GM19240 (cell line): ENCODE results near the gene ABR.

Source experiments
- DNase-seq: peaks from one replicate; pipeline ENCODE4 v3.0.0; 2011; ENCODE audit warnings: low spot score; ENCODE audit not compliant: insufficient read length

ABR gene

DNA sequence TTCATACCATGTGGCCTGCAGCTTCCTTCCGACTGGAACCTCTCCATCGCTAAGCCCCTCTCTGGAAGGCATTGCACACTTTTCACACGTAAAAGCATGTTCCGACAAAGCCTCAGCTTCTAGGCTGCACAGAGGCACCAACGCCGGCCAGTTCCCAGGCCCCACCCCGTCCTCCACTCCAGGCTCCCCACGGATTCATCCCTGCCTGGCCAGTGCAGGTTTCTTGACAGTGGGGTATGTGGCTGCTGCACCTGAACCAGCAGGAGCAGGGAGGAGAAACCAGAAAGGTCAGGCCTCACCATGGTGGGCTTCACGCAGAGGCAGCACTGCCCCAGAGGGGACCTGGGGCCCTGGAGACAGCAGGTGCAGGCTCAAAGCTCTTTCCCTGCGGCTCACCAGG lies 168.6 kb downstream of the ABR start:
- no peak for DNase-seq

- no peak for DNase-seq
These were observed 169.2 kb downstream of the ABR start for GRCh38 chr17:1010586-1010985.

- no peak for DNase-seq
These were observed 169.7 kb downstream of the ABR start for GRCh38 chr17:1010086-1010450.

GRCh38 chr17:1009229-1010085 lies 170.3 kb downstream of the ABR start:
- no peak for DNase-seq

- no peak for DNase-seq
These were observed 171.6 kb downstream of the ABR start for GRCh38 chr17:1008008-1008761.

DNA sequence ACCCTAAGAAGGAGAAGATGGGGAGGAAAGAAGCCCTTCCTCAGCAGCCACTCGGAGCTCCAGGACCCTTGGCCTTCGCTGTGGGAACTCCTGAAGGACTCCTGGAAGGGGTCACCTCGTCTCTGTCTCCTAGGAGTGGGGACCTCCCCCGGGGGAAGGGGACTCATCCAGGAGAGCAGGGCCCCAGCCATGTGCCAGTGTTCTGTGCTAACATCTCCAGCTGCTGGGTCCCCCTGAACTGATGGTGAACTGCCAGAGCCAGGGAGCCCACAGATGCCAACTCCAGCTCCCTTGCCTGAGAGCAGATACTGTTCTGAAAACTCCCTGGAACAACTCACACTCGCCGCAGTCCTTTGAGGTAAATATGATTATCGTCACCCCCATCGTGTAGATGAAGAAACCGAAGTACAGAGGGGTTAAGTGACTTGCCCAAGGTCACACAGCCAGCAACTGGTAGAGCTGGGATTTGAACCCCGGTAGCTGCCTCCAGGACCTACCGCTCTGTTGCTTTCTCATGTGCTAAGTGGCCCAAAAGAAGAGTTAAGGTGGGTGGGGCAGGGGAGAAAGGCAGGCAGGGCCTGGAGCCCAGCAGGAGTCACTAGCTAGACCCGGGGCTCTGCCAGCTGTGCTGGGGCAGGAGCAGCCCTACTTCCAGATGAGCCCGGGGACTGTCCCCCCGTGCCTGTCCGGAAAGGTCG lies 172.3 kb downstream of the ABR start:
- DNase-seq: no peak

- no peak for DNase-seq
These were observed 173.7 kb downstream of the ABR start for GRCh38 chr17:1006054-1006453.

- no peak for DNase-seq
These were observed 174.3 kb downstream of the ABR start for GRCh38 chr17:1005361-1005946.

- no peak for DNase-seq
These were observed 174.9 kb downstream of the ABR start for GRCh38 chr17:1004769-1005295.

DNA sequence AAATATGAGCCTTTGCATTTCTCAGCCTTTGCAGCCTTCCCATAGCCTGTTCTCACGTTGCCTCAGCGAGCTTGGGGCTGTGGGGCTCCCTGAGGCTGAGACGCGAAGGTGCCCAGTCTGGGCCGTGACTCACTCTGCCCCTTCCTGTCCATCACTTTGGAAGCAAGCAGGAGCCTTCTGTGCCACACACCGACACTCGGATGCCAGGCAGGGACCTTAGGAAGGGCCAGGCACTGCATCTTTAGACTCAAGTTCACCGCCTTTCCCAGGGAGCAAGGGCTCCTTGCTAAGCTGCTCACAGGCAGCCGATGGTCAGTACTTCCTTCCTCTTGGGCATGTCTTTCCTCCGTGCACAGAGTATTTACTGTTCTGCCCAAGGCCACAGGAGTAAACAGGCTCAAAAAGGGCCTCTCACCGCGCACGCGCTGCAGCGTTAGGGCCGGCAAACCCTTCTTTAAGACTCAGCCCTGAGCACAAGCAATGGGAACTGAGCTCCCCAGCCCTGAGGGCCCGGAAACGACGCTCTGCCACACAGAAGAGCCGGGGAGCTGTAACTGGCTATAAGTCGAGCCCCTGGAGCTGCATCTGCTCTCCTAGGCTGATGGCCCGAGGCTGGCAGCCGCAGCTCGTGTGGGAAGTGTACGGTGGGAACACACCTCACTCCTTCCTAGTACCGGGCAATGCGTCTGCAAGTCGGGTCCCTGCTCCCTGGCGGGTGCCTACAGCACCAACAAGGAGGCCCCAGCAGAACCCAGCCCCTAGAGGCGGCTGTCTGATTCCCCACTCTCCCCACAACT lies 175.6 kb downstream of the ABR start:
- DNase-seq: no peak

GRCh38 chr17:1003633-1003971 lies 176.2 kb downstream of the ABR start:
- no peak for DNase-seq

GRCh38 chr17:1002771-1003555 lies 176.8 kb downstream of the ABR start:
- DNase-seq: no peak

GRCh38 chr17:1002412-1002753 lies 177.4 kb downstream of the ABR start:
- DNase-seq: no peak

- DNase-seq: no peak
These were observed 178.0 kb downstream of the ABR start for GRCh38 chr17:1001640-1002411.

DNA sequence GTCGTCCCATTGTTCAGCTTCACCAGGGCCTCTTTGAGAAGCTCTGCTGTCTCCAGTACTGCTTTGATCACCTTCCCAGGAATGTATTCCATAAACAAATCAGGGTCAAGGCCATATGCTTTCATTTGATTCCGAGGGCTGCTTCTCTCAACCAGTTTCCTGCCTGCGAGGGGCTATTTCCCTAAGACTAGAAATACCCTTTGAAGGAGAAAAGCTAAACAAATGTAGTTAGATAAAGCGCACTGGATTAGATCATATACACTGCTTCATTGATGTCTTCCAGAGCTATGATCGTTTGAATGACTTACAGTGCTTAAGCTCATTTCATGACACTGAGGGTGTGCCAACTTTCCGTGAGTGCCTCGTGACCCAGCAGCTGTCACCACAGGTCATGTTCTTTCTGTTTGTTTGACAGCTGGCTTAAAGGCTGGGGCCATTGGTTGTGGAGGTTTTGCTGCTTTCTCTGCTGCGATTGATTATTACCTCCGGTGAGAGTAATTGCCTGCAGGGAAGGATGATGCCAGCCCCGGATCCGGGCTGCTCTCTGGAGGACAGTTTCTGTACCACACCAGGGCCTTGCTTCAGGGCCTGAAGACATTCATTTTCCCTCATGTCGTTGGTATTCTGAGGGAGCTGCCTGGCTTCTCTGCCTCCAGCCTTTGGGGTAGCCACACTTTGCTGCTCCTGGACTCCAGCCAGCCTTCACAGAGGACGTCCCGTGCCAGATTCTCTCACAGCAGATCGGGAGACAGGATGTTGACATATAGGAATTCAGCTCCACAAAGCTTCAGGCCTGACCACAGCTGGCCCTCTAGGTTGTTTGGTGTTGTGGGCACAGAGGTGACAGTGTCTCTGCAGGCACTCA lies 179.0 kb downstream of the ABR start:
- DNase-seq: no peak

GRCh38 chr17:998111-998510 lies 181.7 kb downstream of the ABR start:
- no peak for DNase-seq

- peak; percentile 98 for DNase-seq
These were observed 183.0 kb downstream of the ABR start, which contains the start of gene TIMM22 for GRCh38 chr17:996554-997344. Gene TIMM22 (plus strand): TSS chr17:997129. CDS start chr17:997143, 14 bp downstream.
